ENCODE results near the gene SUMF1.

Gene SUMF1

DNA sequence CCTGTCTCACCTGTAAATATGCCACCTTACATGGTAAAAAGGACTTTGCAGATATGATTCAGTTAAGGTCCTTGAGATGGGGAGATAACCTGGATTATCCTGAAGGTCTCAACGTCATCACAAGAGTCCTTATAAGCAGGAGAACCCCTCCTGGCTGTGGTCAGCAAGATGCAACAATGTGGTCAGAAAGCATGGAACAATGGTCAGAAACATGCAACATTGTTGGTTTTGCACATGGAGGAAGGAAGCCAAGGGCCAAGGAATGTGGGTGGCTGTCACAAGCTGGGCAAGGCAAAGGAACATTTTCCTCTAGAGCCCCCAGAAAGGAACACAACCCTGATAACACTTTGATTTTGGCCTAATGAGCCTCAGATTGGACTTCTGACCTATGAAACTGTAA, 9.4 kb upstream of the SUMF1 start:
- H3K9me3 ChIP-seq (ENCODE audit: insufficient read depth, low read depth, low read length), result no peaks in the 10 kb centered on the region
- H3K4me3 ChIP-seq (ENCODE audit: low read length, poor library complexity, severe bottlenecking), result no peak overlapping the region
- H4K20me1 ChIP-seq (ENCODE audit: insufficient read depth, low read length, poor library complexity, severe bottlenecking), result no peaks in the 10 kb centered on the region
- H3K9me2 ChIP-seq (replicated peaks; ENCODE audit: low read depth, low read length), result no peaks in the 10 kb centered on the region
- H3F3A ChIP-seq (ENCODE audit: low read depth), result no peaks in the 10 kb centered on the region
- no peak overlapping the region for H3K4me2 ChIP-seq (ENCODE audit: low read depth, low read length, poor library complexity, severe bottlenecking)
- H3K79me2 ChIP-seq (ENCODE audit: insufficient read depth, low read length), result no peaks in the 10 kb centered on the region
- H2AFZ ChIP-seq (ENCODE audit: low read length), result no peak overlapping the region
- TF ChIP-seq, protein P1, sequence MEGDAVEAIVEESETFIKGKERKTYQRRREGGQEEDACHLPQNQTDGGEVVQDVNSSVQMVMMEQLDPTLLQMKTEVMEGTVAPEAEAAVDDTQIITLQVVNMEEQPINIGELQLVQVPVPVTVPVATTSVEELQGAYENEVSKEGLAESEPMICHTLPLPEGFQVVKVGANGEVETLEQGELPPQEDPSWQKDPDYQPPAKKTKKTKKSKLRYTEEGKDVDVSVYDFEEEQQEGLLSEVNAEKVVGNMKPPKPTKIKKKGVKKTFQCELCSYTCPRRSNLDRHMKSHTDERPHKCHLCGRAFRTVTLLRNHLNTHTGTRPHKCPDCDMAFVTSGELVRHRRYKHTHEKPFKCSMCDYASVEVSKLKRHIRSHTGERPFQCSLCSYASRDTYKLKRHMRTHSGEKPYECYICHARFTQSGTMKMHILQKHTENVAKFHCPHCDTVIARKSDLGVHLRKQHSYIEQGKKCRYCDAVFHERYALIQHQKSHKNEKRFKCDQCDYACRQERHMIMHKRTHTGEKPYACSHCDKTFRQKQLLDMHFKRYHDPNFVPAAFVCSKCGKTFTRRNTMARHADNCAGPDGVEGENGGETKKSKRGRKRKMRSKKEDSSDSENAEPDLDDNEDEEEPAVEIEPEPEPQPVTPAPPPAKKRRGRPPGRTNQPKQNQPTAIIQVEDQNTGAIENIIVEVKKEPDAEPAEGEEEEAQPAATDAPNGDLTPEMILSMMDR (conservative IDR thresholded peaks at IDR 0.05; ENCODE audit: low read length), result no peak
- no peak for TF ChIP-seq EZH2phosphoT487 (IDR thresholded peaks at IDR 0.05; ENCODE audit: borderline replicate concordance)
- no peaks in the 10 kb centered on the region for H3K4me1 ChIP-seq (ENCODE audit: insufficient read depth, low read length, poor library complexity, severe bottlenecking)
- no peaks in the 10 kb centered on the region for H3K27me3 ChIP-seq (ENCODE audit: insufficient read depth, low read length, poor library complexity, severe bottlenecking)
- H3K36me3 ChIP-seq (ENCODE audit: insufficient read depth, low read length), result no peaks in the 10 kb centered on the region
- no peak overlapping the region for H3K9ac ChIP-seq (ENCODE audit: low read depth, low read length, poor library complexity, severe bottlenecking)

DNA sequence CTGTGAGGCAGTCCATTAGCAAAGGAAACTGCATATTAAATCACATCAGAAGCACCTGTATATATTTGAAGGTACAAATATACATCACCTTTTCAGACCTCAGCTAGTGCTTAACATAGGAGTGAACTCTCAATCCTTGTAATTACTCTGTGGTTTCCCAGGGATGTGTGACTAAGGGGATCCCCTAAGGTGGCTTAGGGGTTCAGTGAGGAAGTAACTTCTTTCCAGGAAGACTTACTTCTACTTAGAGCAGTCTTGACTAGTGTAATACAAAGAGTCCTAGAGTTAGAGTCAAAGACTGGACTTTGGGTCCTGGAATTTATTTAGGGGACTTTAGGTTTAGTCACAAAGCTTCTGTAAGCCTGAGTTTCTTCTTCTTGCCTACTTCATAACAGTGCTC, 8.7 kb upstream of the SUMF1 start:
- no peaks in the 10 kb centered on the region for H3K79me2 ChIP-seq (ENCODE audit: insufficient read depth, low read length)
- no peaks in the 10 kb centered on the region for H3K36me3 ChIP-seq (ENCODE audit: insufficient read depth, low read length)
- H2AFZ ChIP-seq (ENCODE audit: low read length), result no peak overlapping the region
- no peaks in the 10 kb centered on the region for H3K27me3 ChIP-seq (ENCODE audit: insufficient read depth, low read length, poor library complexity, severe bottlenecking)
- no peaks in the 10 kb centered on the region for H3K9me3 ChIP-seq (ENCODE audit: insufficient read depth, low read depth, low read length)
- H3K4me3 ChIP-seq (ENCODE audit: low read length, poor library complexity, severe bottlenecking), result no peak overlapping the region
- no peak for TF ChIP-seq EZH2phosphoT487 (IDR thresholded peaks at IDR 0.05; ENCODE audit: borderline replicate concordance)
- TF ChIP-seq, protein P1 (conservative IDR thresholded peaks at IDR 0.05; ENCODE audit: low read length), result no peak
- no peaks in the 10 kb centered on the region for H3F3A ChIP-seq (ENCODE audit: low read depth)
- H3K9me2 ChIP-seq (replicated peaks; ENCODE audit: low read depth, low read length), result no peaks in the 10 kb centered on the region
- no peaks in the 10 kb centered on the region for H4K20me1 ChIP-seq (ENCODE audit: insufficient read depth, low read length, poor library complexity, severe bottlenecking)
- no peak overlapping the region for H3K4me2 ChIP-seq (ENCODE audit: low read depth, low read length, poor library complexity, severe bottlenecking)
- no peak overlapping the region for H3K9ac ChIP-seq (ENCODE audit: low read depth, low read length, poor library complexity, severe bottlenecking)
- no peaks in the 10 kb centered on the region for H3K4me1 ChIP-seq (ENCODE audit: insufficient read depth, low read length, poor library complexity, severe bottlenecking)

DNA sequence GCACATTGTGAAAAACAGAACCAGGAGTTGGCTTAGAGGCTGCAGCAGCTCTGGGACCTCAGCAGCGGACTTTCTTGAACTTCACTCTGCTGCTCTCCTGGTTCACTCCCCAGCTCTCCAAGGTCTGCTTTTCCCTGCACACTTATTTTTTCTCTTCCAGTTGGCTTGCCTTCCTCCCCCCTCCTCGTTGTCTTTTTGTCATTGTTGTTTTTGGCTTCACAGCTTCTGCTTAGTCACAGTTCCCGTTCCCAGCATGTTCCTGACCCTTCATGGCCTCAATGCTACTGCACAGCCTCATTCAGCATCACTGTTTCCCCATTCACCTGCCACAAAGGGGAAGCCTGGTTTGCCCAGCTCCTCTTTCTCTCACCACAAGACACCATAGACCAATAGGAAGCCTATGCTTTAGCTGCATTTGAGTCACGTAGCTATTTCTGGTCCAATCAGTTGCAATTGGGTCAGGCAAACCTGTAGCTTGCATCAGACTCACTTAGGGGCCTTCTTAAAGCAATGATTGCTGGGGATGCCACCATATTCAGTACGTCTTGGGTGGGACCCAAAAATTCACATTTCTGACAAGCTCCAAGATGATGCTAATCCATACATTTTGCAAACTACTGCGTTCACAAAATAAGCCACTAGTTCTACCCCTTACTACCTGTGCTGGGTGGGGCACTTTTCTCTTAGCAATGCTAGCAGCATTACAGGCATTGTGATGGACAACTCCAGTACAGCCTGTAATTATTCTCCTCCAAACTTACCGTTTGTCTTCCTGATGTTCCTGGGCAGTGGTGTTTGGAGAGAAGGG, 7.8 kb upstream of the SUMF1 start:
- Histone ChIP-seq H3K27me3 (ENCODE audit: insufficient read depth, low read length, poor library complexity, severe bottlenecking) (no peaks in the 10 kb centered on the region), H3K9me2 (replicated peaks; ENCODE audit: low read depth, low read length) (no peaks in the 10 kb centered on the region), H3K4me3 (ENCODE audit: low read length, poor library complexity, severe bottlenecking) (no peak overlapping the region), H3K9me3 (ENCODE audit: insufficient read depth, low read depth, low read length) (no peaks in the 10 kb centered on the region), H4K20me1 (ENCODE audit: insufficient read depth, low read length, poor library complexity, severe bottlenecking) (no peaks in the 10 kb centered on the region), H3K9ac (ENCODE audit: low read depth, low read length, poor library complexity, severe bottlenecking) (no peak overlapping the region), H3K4me2 (ENCODE audit: low read depth, low read length, poor library complexity, severe bottlenecking) (no peak overlapping the region), H3K79me2 (ENCODE audit: insufficient read depth, low read length) (no peaks in the 10 kb centered on the region), H3K36me3 (ENCODE audit: insufficient read depth, low read length) (no peaks in the 10 kb centered on the region), H3K4me1 (ENCODE audit: insufficient read depth, low read length, poor library complexity, severe bottlenecking) (no peaks in the 10 kb centered on the region), H2AFZ (ENCODE audit: low read length) (no peak overlapping the region), H3F3A (ENCODE audit: low read depth) (no peaks in the 10 kb centered on the region)
- TF ChIP-seq, protein P1 (conservative IDR thresholded peaks at IDR 0.05; ENCODE audit: low read length), result no peak
- TF ChIP-seq EZH2phosphoT487 (IDR thresholded peaks at IDR 0.05; ENCODE audit: borderline replicate concordance), result no peak
